ENCODE results near the gene BDH1.

BDH1 gene

DNA sequence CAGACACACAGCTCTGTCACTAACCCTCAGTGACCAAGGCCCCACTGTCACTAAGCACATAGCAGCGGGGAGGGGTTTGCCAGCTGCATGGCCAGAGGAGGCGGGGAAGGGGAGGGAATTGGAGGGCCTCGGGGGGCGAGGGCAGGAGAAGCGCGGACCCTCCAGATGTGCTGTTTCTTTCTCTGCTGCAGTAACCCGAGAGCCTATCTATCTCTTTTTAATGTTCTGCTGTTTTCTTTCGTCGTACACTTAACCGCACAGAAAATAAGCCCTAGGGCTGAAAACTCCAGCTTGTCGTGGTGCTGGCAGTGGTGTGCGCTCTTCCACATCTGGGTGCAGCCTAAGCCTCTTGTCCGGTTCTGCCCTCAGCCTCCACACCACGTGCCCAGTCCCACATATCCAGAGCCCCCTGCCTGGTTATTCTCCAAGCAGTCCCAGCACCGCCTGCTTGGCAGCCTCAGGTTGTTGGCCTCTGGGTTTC is 51.1 kb downstream of the BDH1 start:
- DNase-seq, result no peak

DNA sequence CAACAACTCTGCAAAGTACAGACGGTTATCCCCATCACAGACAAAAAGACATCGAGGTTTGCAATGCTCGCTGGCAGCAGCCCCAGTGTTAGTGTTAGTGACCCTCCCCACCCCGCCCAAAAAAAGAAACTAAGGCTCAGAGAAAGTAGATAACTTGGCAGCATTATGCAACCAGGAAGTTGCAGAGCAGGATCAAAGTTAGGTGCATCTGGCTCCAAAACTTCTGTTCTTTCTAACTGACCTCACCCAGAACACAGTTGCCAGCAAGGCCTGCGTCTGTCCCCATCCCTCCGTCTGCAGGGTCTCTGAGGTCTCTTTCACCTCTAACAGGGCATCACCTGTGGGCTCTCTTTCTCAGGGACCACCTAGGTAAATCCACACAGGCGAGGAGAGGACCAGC is 51.5 kb downstream of the BDH1 start:
- DNase-seq, result no peak

DNA sequence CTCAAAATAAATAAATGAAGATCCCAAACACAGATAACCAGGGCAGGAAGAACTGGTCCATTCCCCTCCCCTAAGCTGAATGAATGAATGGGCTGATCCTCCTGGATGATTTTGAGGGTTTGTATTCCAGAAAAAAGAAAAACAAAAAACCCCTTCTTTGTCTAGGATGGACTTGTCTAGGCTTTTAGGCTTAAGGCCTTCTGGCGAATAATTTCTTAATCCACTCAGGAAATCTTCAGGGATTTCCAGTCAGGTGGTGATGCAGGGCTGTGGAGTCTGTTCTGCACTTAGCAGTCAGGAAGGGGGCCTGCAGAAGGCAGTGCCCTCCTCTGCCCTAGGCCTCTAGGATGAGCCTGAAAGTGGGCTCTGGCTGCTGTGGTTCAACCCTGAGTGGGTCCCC is 52.1 kb downstream of the BDH1 start:
- no peak for DNase-seq

DNA sequence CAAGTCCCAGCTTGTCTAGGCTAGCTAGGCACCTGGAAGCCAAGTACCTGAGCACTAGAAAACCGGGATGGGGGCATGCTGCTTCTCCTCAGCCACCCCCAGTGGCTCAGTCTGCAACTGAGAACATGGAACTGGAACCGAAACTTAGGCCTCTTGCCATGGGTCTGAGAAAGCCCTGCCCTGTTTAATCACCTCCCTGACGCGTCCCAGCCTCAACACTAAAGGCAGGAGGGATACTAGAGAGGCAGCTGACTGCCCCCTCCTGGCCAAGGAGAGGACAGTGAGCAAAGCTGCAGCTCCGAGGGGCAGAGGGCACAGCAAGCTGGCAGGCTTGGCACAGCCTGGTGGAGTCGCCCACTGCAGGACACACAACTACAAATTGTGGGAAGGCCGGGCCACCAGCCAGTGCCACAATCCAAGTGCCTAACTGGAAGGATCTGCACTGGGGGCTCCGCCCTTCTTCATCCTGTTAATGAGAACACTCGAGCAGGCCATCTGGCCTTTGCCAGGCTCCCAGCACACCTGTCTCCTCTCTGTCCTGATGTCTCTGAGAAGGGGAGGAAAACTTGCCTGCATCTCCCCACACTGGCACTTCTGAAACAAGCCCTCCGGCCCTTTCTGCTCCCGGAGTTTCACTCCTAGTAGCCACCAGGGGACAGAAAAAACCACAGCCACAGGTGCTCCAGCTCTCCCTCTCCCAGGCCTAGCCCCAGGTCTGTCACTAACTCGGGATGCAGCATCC is 53.7 kb downstream of the BDH1 start:
- peak; percentile 50 for DNase-seq

DNA sequence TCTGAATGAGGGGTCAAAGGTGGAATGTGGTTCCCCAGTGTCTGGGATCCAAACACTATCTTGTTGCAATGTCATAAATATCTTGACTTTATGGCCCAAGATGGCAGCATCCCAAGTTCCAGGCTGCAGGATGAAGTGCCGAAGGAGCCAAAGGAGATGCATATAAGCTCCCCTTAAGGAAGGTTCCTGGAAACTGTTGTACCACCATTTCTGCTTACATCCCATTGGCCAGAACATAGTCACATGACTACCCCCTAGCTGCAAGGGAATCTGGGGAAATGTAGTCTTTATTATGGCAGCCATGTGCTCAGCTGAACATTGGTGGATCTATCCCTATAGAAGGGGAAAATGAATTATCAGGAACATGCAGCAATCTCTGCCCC is 54.3 kb downstream of the BDH1 start:
- no peak for DNase-seq

DNA sequence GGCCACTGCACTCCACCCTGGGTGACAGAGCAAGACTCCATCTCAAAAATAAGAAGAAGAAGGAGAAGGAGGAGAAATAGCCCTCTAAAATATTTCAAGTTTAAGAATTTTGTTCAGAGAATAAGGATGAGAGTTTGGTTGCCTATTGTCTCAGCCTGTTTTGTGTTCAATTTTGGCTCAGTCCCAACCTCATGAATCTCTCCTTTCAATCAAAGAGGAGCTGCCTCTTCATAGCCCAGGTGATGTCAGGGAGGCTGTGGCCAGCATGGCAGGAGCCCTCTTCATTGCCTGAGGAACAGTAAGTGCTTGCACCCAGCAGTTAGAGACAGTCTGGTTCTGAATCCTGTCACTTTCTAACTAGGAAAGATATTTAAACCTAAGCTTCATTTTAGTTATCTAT is 55.0 kb downstream of the BDH1 start:
- DNase-seq, result no peak

DNA sequence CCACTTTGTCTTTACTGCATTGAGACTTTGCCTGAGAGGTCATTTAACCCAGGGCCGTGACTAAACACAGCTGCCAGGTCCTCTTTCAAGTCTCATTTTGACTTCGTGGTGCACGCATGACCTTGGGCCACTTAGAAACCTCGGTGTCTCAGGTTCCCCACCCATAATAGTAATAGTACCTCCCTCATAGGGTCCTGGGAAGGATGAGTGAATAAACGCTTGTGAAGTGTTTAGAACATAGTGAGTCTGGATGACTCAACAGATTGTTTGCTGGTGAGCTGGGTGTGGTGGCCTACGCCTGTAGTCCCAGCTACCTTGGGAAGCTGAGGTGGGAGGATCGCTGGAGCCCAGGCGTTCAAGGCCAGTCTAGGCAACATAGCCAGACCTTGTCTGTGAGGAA is 56.3 kb downstream of the BDH1 start:
- peak; percentile 47 for DNase-seq

DNA sequence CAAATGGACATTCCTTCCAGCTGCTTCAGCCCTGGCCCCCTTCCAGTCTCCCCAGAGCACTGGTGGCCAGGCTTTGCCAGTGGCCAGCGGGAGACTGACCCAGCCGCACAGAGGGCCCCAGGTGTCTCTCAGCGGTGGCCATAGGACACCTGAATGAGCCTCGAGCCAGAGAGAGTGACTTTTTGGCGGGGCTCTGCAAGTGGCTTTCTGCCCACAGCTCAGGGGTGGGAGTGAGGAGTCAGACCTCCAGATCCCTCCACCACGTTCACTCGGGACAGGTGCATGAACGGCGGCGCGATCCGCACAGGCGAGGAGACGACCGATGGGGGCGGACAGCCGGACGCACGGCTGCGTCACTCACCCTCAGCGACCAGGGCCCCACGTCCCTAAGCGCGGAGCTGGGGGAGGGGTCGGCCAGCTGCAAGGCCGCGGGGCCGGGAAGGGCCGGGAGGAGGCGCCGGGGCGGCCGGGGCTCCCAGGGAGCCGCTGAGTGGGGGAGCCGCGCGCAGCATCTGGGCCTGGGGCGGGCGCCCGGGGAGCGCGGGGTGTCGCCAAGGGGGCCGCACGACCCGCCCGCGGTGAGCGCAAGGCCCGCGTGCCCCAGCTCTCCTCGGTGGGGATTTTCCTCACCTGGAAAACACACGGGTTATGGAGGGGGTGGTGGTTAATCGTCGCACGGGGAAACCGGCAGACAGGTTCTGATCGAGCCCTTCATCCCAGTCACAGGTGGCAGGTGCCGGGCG is 57.1 kb downstream of the BDH1 start:
- DNase-seq, result no peak

DNA sequence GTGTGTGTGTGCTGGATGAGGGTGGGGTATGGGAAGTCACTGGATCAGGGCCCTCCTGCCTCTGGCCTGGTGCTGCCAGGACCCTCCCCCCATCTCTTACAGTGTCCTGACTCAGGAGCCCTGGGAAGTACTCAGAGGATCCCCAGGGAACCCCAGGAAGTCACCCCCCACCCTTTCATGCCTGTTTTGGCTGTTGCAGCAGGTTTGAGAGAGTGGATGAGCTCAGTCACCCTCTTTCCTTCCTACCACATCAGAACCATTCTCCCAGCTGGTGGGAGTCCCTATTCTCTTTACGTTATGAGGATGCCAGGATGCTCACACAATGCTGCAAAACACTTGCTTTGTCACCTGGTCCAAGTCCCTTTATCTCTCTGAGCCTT is 59.0 kb downstream of the BDH1 start:
- peak; percentile 55 for DNase-seq

DNA sequence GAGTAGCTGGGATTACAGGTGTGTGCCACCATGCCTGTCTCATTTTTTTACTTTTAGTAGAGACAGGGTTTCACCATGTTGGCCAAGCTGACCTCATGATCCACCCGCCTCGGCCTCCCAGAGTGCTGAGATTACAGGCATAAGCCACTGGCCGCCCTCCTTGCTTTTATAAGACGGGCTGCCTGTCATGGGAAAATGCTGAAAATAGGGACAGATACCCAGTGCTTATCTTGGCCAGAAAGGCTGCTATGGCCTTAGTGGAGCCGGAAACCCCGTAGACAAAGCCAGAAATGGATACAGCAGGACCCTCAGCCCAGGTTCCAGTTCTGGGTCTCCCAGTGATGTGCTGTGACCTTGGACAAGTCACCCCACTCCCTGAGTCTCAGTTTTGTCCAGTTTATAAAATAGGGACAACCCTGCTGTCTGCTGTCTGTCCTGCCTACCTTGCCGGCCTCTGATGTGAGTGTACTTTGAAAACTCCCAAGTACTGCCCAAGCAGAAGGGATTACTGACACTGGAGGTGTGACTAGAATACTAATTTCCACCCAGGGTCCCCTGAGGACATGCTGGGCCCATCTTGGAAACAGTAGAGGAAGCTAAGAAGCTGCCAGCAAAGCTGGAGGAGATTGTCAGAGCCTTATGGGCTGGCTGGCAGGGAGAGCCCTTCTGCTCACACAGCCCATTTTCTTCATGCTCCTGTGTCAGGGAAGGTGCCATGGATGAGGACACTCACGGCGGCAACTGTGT is 59.6 kb downstream of the BDH1 start:
- no peak for DNase-seq

DNA sequence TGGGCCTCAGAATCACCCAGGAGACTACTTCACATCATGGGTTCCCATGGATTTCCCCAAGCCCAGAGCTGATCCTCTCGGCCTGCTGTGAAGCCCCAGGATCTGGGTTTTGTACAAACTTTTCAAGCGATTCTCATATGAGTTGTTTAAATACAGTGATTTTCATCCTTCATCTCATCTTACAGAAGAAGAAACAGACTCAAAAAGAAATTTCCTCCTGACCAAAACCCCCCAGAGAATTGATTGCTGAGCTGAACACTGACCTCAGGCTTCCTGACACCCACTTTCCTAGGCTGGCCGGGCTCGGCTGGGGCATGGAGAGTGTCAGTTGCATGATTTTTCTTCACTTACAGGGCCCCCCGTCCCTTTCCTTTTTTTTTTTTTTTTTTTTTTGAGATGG is 60.3 kb downstream of the BDH1 start:
- DNase-seq, result no peak

DNA sequence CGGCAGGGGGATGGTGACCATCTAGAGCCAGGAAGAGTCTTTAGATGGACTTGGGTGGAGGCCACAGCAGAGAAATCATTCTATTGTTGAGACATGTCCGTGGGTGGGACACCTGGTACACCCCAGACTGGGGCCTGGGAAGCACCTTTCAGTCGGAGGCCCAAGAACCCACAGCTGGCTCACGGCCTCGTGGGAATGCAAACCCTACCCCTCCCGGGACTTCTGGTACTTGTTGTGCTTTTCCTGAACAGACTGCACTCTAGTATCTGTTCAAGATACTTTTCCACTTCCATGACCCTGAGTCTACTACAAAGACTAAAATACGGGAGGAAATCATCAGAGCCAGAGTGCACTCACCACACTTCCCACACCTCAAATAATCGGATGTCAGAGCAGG is 60.7 kb downstream of the BDH1 start:
- no peak for DNase-seq

DNA sequence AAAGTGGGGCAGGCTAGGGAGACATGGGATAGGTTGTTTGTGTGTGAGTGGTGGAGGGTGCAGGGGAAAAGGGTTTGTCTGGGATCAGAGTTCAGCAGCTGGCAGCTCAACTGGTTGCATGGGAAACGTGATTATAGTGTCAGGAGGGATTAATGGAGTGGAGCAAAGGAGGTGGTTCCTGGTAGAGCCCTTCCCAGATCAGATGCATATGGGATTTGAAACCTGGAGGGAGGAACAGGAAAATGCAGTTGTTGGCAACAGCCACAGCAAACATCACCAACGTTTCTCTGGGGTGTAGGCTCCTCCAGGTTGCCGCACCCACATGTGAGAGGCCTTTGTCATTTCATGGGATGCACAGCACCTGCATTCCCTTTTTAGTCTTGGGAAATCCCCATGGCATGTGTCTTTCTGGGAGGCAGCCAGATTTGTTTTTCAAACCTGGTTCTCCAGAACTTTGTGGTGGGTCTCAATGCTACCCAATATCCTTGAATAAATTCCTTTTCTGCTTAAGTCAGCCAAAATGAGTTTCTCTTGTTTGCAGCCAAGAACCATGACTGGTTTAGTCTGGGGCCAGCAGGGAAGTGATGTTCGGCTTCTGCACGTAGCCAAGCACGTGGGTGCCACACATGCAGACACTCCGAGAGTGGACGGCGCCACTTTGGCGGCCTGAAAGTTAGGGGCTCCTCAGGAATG is 61.3 kb downstream of the BDH1 start:
- DNase-seq, result no peak

DNA sequence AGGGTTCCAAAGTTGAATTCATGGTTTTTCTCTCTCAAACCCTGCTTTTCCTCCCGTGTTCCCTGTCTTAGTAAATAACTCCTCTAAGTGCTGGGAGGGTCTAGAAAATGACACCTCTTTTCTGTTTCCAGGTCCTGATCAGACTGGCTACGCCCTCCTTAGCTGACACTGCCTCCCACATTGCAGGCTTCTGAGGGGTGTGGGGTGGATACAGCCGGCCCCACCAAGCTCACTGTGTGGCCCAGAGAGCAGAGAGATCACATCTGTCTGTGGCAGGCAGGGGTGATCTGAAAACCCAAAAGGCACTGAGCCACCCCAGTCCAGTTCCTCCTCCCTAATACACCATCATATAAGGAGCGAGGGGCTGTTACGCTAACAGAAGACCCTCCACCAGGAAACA is 62.7 kb downstream of the BDH1 start:
- no peak for DNase-seq

DNA sequence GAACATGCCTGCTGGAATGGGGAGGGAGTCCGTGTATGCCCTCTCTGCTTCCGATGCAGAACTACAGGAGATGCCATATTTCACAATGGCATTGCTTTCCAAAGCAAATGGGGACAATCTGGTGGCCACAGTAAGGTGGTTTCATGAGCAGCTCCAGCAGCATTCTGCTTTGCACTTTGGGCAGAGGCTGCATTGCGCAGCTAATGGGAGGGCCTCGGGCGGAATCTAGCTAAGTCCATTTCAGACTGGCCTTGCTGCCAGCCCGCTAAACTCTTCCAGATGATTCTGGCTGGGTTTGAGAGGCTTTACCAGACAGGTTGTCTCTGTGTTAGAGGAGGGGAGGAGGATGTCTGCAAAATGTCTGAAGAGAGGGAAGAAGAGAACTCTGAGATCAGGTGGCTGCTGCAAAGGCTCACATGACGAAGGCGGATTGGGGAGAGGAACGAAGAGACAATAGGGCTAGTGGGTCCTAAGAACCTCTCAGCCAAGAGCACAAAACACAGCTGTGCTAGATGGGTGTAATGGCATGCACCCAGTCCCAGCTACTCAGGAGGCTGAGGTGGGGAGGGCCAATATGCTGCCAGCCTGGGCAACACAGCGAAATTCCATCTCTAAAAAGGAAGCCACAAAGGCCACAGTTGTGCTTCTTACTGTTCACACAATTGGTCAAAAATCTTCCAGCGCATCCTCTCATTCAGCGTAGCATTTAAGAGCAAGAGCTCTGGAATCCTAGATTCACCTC is 63.7 kb downstream of the BDH1 start:
- DNase-seq, result no peak

DNA sequence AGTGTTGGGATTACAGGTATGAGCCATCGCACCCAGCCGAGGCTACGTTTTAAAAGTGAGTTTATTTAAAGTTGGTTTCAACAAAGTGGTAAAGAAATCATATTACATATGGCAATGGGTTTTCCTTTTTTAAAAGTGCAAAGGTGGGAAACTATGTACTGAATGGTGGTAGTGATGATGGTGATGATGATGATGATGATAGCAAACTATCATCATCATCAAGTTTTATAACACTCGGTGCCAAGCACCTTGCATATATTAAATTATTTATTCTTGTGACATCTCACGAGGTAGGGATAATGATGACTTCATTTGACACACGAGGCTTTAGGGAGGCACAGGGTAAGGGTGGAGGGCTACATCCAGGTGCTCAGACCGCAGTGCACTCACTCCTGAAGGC is 64.3 kb downstream of the BDH1 start:
- DNase-seq, result no peak

DNA sequence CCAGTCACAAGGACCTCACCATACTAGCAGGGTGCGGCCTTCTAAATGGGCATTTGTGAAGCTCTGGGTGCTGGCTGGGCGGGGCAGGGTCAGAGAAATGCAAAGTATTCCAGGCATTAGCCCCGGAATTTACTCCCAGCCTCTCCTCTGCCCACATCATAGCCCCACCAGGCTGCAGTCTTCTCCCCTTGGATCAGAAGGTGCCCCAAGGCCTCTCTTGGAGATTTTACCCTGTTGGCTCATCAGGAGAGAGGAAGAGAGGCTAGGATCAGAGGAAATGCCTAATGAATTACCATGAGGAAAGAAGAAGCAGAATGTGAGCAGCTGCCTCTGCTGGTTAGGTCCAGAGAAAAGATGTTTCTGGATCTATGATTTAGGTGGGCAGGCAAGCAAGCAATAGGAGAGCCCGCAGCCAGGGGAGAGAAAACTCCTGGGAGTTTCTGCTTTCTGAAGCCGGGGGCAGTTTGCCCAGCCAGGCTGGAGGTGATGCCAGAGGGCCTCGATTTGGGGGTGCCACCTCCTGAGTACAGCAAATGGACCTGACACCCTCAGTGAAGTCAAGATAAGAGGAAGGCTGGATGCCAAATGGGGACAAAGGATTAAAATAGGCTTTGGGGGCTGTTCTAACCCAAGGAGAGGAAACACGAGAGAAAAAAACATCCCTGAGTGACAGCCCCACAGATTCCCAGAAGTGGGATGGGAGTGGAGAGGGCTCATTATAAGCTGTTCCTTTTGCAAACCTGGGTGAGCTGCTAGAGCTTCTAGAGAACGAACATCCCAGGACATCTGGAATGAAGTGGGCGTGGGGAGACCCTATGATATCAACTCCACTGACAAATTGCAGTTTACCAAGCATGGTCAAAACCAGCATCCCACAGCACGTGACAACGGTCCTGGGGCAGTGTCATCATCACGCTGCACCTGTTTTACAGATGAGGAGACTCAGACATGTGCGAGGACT is 65.4 kb downstream of the BDH1 start:
- DNase-seq, result peak; percentile 85

DNA sequence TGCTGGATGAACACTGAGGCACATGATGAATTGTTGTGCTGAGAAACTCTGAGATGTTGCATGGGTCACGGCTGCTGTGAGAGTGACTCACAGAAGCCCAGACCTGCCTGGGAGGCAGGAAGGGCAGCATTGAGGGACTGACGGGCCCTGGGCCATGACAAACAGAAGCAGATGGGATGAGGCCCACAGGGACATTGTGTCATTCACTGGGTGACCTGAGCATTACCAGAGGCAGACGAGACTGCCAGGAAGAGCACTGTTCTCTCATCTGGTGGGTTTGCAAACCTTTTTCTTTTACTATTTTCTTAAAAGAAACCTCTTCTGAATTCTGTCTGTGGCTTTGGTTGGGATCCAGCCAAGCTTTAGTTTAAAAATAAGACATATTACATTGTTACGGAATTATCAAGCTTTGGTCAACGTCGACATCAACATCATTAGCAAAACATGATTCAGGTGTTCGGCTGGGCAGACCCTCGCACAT is 67.8 kb downstream of the BDH1 start:
- peak; percentile 95 for DNase-seq

DNA sequence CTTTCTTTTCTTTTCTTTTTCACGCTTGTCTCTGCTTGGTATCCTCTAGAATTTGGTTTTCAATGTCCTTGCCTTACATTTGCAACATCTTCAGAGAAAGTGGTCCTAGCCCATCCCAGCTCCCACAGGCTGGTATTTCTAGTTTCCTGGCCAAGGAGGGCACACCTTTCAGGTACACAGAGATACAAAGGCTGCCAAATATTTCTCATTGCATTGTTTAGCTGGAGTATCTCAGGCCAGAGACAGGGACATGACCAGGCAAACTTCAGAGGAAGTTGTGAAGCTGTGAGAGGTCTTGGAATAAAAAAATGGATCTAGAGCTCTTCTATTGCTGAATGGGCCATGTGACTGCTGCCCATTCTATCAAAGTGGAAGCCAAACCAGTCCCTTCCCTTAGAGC is 68.9 kb downstream of the BDH1 start:
- no peak for DNase-seq

DNA sequence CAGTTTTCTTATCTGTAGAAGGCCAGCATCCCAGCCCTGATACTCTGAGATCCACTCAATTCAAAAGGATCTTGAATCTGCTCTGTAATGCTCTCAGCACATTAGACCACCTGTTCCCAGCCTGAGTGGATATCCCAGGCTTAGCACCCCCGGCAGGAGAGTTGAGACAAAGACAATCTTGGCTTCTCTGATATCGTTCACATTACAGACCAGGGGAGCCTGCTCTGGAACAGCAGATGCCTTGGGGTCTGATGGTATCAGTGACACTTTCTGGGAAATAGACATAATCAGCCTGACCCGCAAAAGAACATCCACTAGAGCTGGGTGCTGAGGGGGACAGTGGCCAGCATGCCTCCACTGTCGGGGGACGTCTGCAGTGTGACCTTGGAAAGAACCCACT is 70.6 kb downstream of the BDH1 start:
- DNase-seq, result no peak

DNA sequence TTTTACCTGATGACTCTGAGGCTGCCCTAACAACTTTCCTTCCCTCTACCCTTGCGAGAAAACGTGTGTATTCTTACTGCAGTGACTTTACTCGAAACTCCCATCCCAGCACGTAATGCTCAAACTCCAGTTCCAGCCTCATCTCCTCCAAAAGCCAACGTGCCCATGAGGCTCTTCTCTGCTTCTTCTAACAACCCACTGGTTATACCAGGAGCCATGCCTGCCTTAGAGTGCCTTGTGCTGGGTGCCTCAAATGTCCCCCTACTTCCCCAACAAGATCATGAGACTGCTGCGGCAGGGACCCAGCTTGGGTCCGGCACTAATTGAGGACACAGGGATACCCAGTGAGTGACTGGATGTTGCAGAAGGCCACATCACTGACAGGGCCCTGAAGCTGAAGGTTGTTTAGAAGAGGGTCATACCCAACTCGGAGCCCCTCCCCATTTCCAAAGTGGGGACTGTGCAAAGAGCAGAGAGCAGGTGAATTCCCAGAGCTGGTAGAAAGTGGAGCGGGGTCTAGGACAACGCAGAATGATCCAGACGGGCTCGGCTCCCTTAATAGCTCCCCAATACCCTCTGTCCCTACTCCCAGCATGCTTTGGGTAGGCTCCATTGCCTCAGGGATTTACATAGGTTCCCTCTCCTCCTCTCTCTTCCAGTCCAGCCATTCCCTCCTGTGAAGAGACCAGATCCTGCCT is 71.4 kb downstream of the BDH1 start:
- no peak for DNase-seq

All from fibroblast of skin of right quadriceps (primary cell).